GM10248 (cell line): ENCODE data around the gene LRRC51.

ENCODE experiments used
- CTCF ChIA-PET: fragments of 300-600 bp; sonication (Branson Sonifier 250); formaldehyde crosslinking; extraction: SDS; loops from one replicate; lab custom pipeline; 2021; ENCODE audit warnings: antibody characterized with exemption; lab: Yijun Ruan, JAX
- POLR2A ChIA-PET: fragments of 350-650 bp; sonication (Branson Sonifier 250); formaldehyde crosslinking; extraction: SDS; loops from one replicate; lab custom pipeline; 2020; ENCODE audit warnings: antibody characterized with exemption; lab: Yijun Ruan, JAX
- DNase-seq: peaks from one replicate; pipeline ENCODE4 v3.0.0; 2012; ENCODE audit errors: extremely low spot score
- TF ChIP-seq, protein P1 (sequence below): IDR thresholded peaks from 2 replicates; pipeline ENCODE4 v1.5.1; 2012; ENCODE audit warnings: mild to moderate bottlenecking, low read depth; ENCODE audit errors: extremely low read depth, missing control alignments, control extremely low read depth

Gene LRRC51

DNA sequence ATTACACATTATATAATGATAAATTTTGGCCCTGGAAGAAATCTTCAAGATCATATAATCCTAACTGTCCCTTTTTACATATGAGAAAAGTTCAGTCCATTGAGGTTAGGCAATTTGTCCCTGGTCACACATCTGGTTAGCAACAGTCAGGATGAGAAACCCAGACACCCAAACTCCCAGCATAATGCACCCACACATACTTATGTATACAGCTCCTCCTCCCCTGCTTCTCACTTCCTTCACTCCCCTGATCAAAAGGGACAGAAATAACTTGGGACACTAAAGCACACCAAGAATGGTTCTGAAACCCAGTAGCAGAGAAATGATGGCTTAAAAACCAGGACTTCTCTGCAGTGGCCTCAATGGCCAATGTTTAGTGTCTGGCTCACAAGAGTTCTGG lies 11.4 kb upstream of the LRRC51 start:
- ChIA-PET CTCF (interaction anchor here (0.7 to 3.8 kb wide), 11 partner anchors 8 to 345 kb away, joined by 3 to 21 read pairs (median 4); no protein-coding TSS in a partner anchor), POLR2A (interaction anchor here (0.5 to 1.3 kb wide), 3 partner anchors 28 to 221 kb away, joined by 3 read pairs; no protein-coding TSS in a partner anchor)
- TF ChIP-seq, protein P1, sequence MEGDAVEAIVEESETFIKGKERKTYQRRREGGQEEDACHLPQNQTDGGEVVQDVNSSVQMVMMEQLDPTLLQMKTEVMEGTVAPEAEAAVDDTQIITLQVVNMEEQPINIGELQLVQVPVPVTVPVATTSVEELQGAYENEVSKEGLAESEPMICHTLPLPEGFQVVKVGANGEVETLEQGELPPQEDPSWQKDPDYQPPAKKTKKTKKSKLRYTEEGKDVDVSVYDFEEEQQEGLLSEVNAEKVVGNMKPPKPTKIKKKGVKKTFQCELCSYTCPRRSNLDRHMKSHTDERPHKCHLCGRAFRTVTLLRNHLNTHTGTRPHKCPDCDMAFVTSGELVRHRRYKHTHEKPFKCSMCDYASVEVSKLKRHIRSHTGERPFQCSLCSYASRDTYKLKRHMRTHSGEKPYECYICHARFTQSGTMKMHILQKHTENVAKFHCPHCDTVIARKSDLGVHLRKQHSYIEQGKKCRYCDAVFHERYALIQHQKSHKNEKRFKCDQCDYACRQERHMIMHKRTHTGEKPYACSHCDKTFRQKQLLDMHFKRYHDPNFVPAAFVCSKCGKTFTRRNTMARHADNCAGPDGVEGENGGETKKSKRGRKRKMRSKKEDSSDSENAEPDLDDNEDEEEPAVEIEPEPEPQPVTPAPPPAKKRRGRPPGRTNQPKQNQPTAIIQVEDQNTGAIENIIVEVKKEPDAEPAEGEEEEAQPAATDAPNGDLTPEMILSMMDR = no peak
- DNase-seq = peak; percentile 35

DNA sequence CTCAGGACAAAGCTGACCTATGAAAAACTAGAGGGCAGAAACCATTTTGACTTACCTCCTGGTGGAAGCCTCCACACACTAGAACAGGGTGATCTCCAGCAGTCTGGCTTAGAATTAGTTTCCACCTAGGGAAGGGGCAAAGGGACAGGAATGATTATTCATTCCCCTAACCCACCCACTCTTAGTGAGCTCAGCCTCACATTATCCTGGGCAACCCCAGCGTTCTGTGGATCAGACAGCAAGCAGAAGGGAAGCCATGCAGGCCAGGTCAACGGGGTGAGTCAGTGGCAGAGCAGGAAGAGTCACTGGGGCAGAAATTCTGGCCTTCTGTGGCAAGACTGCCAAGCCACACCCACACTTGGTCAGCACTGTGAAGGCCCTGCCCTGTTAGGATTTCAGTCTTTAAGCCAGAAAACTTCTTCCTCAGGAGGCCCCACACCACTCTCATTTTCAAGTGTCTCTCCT lies 10.8 kb upstream of the LRRC51 start:
- TF ChIP-seq, protein P1 = no peak
- CTCF ChIA-PET = interaction anchor here (0.7 to 3.8 kb wide), 9 partner anchors 8 to 138 kb away, joined by 3 to 21 read pairs (median 6); no protein-coding TSS in a partner anchor
- POLR2A ChIA-PET = interaction anchor here (0.5 to 1.3 kb wide), 2 partner anchors 29 to 221 kb away, joined by 3 read pairs; no protein-coding TSS in a partner anchor
- peak; percentile 26 for DNase-seq

DNA sequence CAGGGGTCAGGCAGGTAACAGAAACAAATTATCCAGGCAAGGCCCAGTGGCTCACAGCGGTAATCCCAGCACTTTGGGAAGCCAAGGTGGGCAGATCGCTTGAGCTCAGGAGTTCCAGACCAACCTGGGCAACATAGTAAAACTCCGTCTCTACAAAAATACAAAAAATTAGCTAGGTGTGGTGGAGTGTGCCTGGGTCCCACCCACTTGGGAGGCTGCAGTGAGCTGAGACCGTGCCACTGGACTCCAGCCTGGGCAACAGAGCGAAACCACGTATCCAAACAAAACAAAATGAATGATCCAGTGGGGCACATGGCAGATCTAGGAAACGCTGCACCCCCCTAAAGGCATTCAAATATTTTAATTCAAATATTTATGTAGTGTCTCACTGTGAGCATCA lies 10.2 kb upstream of the LRRC51 start:
- POLR2A ChIA-PET = no interaction called here
- CTCF ChIA-PET = interaction anchor here (1.4 to 3.1 kb wide), 4 partner anchors 8 to 139 kb away, joined by 3 to 14 read pairs (median 8); no protein-coding TSS in a partner anchor

DNA sequence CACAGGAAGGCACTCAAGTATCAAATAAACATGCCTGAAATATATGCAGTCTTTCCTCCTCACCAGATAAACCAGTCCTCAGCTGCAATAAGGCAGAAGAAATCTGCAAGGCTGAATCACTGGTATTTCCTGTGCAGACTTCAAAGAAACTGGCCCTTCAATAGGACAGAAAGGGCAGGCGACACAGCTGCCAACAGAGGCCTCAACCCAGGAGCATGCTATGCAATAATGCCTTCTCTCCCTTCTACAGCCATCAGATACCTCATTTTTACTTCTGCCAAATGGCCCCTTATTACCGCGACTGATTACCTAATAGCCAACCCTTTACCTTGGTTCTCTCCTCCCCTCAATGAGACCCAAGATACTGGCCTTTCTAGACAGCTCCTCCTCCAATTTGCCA lies 8.3 kb upstream of the LRRC51 start:
- no peak for DNase-seq
- ChIA-PET POLR2A (no interaction called here), CTCF (interaction anchor here (1.0 to 2.6 kb wide), 6 partner anchors 15 to 362 kb away, joined by 3 to 11 read pairs (median 4); partner anchors contain the start of gene CLPB)
- TF ChIP-seq, protein P1 = no peak

More for the DNA sequence above, 10.2 kb upstream of the LRRC51 start:
- TF ChIP-seq, protein P1 = no peak
- DNase-seq = no peak

DNA sequence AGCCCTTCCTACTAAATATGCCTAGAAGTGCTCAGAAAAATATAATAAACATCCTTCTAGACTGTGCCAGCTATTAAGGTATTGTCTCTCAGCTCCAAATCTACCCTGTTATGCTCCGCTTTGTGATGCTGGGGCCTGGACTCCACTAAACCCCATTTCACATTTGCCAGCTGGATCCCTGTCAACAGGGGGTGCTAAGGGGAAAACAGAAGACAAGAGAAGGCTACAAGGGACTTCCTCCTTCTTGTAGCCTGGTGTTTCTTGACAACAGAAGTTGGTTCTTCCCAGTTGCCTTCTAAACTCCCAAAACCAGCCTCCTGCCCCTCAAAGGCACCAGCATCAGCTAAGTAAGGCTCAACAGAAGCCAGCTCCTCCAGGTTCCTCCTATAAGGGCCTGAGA lies 5.5 kb upstream of the LRRC51 start:
- DNase-seq = no peak
- TF ChIP-seq, protein P1 = peak; percentile 52
- ChIA-PET CTCF (interaction anchor here (1.1 to 3.0 kb wide), 12 partner anchors 9 to 50 kb away, joined by 3 to 16 read pairs (median 6); no protein-coding TSS in a partner anchor), POLR2A (no interaction called here)

DNA sequence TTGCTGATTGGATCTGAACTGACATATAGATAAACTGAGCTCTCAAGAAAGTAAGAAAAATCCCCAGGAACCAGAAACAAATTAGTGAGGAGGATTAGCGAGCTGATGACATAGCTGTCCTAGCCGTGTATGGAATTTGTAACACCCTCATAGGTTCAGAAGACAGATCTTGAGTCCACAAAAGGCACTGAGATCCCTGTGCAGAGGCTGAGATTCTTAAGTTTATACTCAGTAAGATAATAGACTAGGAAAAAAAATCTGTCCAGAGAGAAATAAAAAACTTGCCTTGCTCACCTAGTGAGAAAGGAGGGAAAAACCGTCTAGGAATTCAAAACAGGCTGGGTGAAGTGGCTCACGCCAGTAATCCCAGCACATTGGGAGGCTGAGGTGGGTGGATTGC lies 4.9 kb upstream of the LRRC51 start:
- ChIA-PET CTCF (interaction anchor here (1.1 to 3.0 kb wide), 9 partner anchors 10 to 51 kb away, joined by 3 to 16 read pairs (median 6); no protein-coding TSS in a partner anchor), POLR2A (no interaction called here)
- TF ChIP-seq, protein P1 = no peak
- no peak for DNase-seq
